ENCODE measurements around the gene PTGR2. TPM values are rescaled to one million over a fixed set of nuclear protein-coding genes. Genes with fewer than 3 reads are reported as not detected.
A peak's percentile ranks its signal among the peaks of the same experiment; 100 is the strongest.

PTGR2 gene
- polyA plus RNA-seq, 1 donor from 2014 or later = 7.2 TPM

DNA sequence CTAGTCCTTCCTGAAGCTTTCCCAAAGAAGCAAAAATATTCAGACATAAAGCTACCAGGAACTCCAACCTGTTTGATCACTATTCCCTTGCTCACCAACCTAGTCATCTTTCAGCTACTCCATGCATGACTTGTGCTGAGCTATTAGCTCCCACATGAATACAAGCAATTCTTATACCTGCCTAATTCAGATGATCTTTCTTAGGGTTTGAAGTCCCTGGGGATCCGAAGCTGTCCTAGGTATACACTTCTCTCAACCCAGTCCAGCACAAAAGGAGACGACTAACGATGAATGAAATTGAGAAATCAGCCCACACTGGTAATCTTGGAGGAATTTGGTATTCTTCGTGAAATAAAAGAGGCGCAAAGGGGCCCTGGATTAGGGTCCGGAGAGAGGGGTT, 631 bp upstream of the PTGR2 start:
- no peaks in the 10 kb centered on the region for H3K9me2 ChIP-seq (ENCODE audit: insufficient read depth, low read length)
- TF ChIP-seq, protein P1, sequence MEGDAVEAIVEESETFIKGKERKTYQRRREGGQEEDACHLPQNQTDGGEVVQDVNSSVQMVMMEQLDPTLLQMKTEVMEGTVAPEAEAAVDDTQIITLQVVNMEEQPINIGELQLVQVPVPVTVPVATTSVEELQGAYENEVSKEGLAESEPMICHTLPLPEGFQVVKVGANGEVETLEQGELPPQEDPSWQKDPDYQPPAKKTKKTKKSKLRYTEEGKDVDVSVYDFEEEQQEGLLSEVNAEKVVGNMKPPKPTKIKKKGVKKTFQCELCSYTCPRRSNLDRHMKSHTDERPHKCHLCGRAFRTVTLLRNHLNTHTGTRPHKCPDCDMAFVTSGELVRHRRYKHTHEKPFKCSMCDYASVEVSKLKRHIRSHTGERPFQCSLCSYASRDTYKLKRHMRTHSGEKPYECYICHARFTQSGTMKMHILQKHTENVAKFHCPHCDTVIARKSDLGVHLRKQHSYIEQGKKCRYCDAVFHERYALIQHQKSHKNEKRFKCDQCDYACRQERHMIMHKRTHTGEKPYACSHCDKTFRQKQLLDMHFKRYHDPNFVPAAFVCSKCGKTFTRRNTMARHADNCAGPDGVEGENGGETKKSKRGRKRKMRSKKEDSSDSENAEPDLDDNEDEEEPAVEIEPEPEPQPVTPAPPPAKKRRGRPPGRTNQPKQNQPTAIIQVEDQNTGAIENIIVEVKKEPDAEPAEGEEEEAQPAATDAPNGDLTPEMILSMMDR (IDR thresholded peaks at IDR 0.05; ENCODE audit: poor library complexity, severe bottlenecking) = no peak
- H2AFZ ChIP-seq (ENCODE audit: low read depth, low read length) = no peak overlapping the region
- H4K20me1 ChIP-seq (ENCODE audit: insufficient read depth) = no peaks in the 10 kb centered on the region
- no peak overlapping the region for H3K27ac ChIP-seq (ENCODE audit: low read length)
- H3K79me2 ChIP-seq (replicated peaks; ENCODE audit: insufficient read depth, low read length) = no peaks in the 10 kb centered on the region
- no peaks in the 10 kb centered on the region for H3K9me3 ChIP-seq (ENCODE audit: low read length)
- H3K9ac ChIP-seq (ENCODE audit: low read length) = no peak overlapping the region
- no peaks in the 10 kb centered on the region for H3F3A ChIP-seq (ENCODE audit: insufficient read depth, low read length, poor library complexity, severe bottlenecking)
- no peak overlapping the region for H3K4me2 ChIP-seq (ENCODE audit: low read length)
- no peaks in the 10 kb centered on the region for H3K27me3 ChIP-seq (ENCODE audit: insufficient read depth, low read depth, low read length)
- peak overlapping the region; percentile 70 for H3K4me3 ChIP-seq (ENCODE audit: low read length)
- H3K36me3 ChIP-seq (ENCODE audit: insufficient read depth, low read length) = no peaks in the 10 kb centered on the region

DNA sequence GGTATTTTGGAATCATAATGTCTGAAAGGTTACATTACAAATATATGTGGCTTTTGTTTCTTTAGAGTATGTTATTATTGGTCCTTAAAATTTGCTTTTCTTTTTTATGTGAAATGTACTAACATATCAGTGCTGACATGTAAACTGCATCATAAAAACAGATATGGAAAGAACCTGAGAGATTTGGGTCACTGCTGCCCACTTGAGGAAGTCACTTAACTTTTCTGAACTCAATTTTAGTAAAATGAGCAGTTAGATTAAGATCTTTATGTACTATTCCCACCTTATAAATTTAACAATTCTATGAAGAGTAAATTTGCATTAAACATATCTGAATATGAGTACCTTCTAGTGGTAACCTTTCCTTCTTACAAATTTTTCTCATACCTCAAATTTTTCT, 7.5 kb downstream of the PTGR2 start:
- no peaks in the 10 kb centered on the region for H3K36me3 ChIP-seq (ENCODE audit: insufficient read depth, low read length)
- H3K9ac ChIP-seq (ENCODE audit: low read length) = no peak overlapping the region
- H3K9me2 ChIP-seq (ENCODE audit: insufficient read depth, low read length) = no peaks in the 10 kb centered on the region
- no peaks in the 10 kb centered on the region for H4K20me1 ChIP-seq (ENCODE audit: insufficient read depth)
- no peaks in the 10 kb centered on the region for H3K9me3 ChIP-seq (ENCODE audit: low read length)
- H3K4me2 ChIP-seq (ENCODE audit: low read length) = no peak overlapping the region
- no peaks in the 10 kb centered on the region for H3K27me3 ChIP-seq (ENCODE audit: insufficient read depth, low read depth, low read length)
- no peak overlapping the region for H3K27ac ChIP-seq (ENCODE audit: low read length)
- H3K4me3 ChIP-seq (ENCODE audit: low read length) = no peak overlapping the region
- TF ChIP-seq MXI1 (conservative IDR thresholded peaks at IDR 0.05; ENCODE audit: poor library complexity, severe bottlenecking) (no peak), RAD21 (conservative IDR thresholded peaks at IDR 0.05) (no peak), SMC3 (conservative IDR thresholded peaks at IDR 0.05; ENCODE audit: poor library complexity) (no peak), EP300 (conservative IDR thresholded peaks at IDR 0.05; ENCODE audit: poor library complexity, severe bottlenecking) (no peak), EZH2 (IDR thresholded peaks at IDR 0.05; ENCODE audit: borderline replicate concordance, insufficient read depth, low read length, poor library complexity, severe bottlenecking) (no peak), TAF1 (IDR thresholded peaks at IDR 0.05; ENCODE audit: low read depth) (no peak), REST (IDR thresholded peaks at IDR 0.05; ENCODE audit: borderline replicate concordance) (no peak), POLR2AphosphoS5 (IDR thresholded peaks at IDR 0.05) (no peak)
- TF ChIP-seq, protein P1 (IDR thresholded peaks at IDR 0.05; ENCODE audit: poor library complexity, severe bottlenecking) = no peak
- no peaks in the 10 kb centered on the region for H3F3A ChIP-seq (ENCODE audit: insufficient read depth, low read length, poor library complexity, severe bottlenecking)
- no peaks in the 10 kb centered on the region for H3K79me2 ChIP-seq (replicated peaks; ENCODE audit: insufficient read depth, low read length)
- H2AFZ ChIP-seq (ENCODE audit: low read depth, low read length) = no peak overlapping the region

All from neural cell (in vitro differentiated cells).